ENCODE measurements around the gene CETP.
A peak's percentile ranks its signal among the peaks of the same experiment; 100 is the strongest.
"Not testable (repeated sequence)": the region's sequence is repeated elsewhere in the genome, so short reads cannot be mapped to it uniquely, and the experiment has no call there.

CETP gene

DNA sequence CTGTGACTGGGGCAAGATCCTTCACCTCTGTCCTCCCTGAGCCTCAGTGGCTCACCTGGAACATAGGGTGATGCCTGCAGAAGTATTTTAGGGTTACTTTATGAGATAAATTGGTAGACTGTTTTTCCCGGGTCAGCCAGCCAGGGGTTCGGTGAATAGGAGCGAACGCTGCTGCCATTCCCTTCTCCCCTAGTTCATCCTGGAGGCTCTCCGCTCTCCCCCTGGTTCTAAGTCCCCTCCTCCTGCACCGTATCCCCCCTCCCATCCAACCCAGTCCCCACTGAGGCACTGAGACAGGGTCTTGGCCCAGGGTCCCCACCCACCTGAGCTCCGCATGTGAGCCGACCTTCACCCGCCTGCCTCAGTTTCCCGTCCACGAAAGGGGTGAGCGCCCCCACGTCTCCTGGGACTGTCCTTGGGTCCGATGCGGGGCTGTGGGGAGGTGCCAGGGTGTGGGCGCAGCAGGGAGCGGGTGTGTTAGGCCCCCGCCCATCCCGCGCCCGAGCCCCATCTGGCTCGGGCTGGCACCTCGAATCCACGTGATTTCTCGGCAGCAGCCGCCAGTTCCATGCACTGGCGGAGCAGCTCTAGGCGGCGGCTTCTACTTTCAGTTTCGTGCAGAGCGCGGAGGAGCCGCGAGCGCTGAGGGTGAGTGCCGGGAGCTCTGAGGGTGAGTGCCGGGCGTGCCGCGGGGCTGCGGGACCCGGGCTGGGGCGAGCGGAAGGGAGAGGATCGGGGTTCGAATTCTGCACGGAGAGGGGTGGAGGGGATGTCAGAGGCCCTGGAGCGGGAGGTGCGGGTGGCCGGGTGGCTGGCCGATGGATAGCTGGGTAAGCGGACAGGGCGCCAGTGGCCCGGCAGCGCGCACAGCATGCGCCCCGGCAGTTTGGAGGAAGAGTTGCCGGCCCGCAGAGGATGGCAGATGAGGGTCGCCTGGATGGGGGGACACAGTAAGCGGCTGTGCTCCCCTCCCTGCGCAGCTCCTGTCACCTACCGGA is 27.5 kb downstream of the CETP start, which contains the start of gene NLRC5:
NLRC5 (plus strand) TSS at position 610 of the 998 bp plus-strand sequence. CDS start 31,156 bp downstream, outside the sequence.
- Mint-ChIP-seq H3K4me1 (ENCODE audit: low read depth) (peaks cover 68% of the 10 kb centered on the region), H3K27ac (peak within 1 kb of the TSS; percentile 97), H3K36me3 (ENCODE audit: low read depth) (peaks cover 57% of the 10 kb centered on the region), H3K4me3 (peak within 1 kb of the TSS; percentile 98), H3K27me3 (ENCODE audit: low read depth) (no peaks in the 10 kb centered on the region), H3K9me3 (no peaks in the 10 kb centered on the region)

DNA sequence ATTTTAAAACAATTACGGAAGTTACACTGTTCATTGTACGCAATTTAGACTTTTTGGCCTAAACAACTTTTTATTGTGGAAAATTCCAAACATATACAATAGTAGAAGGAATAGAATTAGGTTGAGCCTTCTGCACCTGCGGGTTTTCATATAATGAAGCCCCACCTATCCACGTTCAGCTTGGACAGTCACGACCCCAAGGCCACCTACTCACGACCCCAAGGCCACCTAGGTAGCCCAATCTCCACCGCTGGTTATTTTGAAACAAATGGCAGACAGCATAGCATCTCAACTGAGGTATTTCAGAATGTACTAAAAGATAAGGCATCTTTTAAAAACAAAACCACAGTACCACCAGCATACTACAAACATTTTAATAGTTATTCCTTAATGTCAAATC is 28.2 kb downstream of the CETP start:
- Mint-ChIP-seq H3K27me3 (ENCODE audit: low read depth) (no peaks in the 10 kb centered on the region), H3K4me3 (peak overlapping the region; percentile 98), H3K36me3 (ENCODE audit: low read depth) (peaks cover 56% of the 10 kb centered on the region), H3K4me1 (ENCODE audit: low read depth) (peaks cover 67% of the 10 kb centered on the region), H3K27ac (peak overlapping the region; percentile 97), H3K9me3 (no peaks in the 10 kb centered on the region)

- no peaks in the 10 kb centered on the region for H3K9me3 Mint-ChIP-seq
- H3K36me3 Mint-ChIP-seq (ENCODE audit: low read depth): peaks cover 58% of the 10 kb centered on the region
- H3K27me3 Mint-ChIP-seq (ENCODE audit: low read depth): no peaks in the 10 kb centered on the region
- H3K27ac Mint-ChIP-seq: peak overlapping the region; percentile 97
- H3K4me1 Mint-ChIP-seq (ENCODE audit: low read depth): peaks cover 64% of the 10 kb centered on the region
- peak overlapping the region; percentile 98 for H3K4me3 Mint-ChIP-seq
Observed at GRCh38 chr16:56990407-56991286, 28.9 kb downstream of the CETP start.

- Mint-ChIP-seq H3K27ac (peak overlapping the region; percentile 55), H3K4me3 (peak overlapping the region; percentile 32), H3K36me3 (ENCODE audit: low read depth) (peaks cover 66% of the 10 kb centered on the region), H3K4me1 (ENCODE audit: low read depth) (peaks cover 63% of the 10 kb centered on the region)
- H3K9me3 Mint-ChIP-seq; H3K27me3 Mint-ChIP-seq (ENCODE audit: low read depth): not testable (repeated sequence)
Observed at GRCh38 chr16:56992431-56992830, 30.7 kb downstream of the CETP start.

DNA sequence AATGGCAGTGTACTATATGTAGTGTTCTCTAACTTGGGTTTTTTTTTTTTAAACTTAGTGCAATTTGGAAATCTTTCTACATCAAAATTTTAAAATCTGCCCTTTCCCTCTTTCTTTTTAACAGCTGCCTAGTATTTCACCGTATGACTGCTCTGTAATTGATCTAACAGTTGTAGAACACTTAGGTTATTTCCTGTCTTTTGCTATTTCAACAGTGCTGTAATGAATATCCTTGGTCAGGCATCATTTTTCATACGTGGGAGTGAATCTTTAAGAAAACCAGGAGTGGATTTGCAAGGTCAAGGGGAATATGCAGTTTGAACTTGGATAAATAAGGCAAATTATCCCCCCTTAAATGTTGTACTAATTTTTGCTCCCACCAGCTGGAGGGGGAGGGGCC is 31.5 kb downstream of the CETP start:
- H3K9me3 Mint-ChIP-seq: no peaks in the 10 kb centered on the region
- H3K27me3 Mint-ChIP-seq (ENCODE audit: low read depth): no peaks in the 10 kb centered on the region
- peak overlapping the region; percentile 69 for H3K27ac Mint-ChIP-seq
- H3K4me3 Mint-ChIP-seq: peak overlapping the region; percentile 70
- H3K36me3 Mint-ChIP-seq (ENCODE audit: low read depth): peaks cover 62% of the 10 kb centered on the region
- peaks cover 62% of the 10 kb centered on the region for H3K4me1 Mint-ChIP-seq (ENCODE audit: low read depth)

DNA sequence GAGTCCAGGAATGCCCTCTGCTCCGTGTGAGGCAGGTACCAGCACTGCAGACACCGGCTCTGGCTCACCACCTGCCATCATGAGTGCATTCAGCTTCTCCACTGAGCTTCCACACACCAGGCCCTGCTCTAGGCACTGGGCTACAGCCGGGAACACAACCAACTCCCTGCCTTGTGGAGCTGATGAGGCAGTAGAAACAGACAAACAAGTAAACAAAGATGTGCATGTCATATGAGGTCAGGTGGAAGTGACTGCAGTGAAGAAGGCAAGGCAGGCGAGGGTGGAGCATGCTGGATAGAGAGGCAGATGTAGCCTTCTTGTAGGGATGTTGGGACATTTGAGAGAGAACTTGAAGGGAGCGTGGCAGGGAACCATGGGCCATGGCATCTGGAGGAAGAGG is 32.6 kb downstream of the CETP start:
- no peaks in the 10 kb centered on the region for H3K9me3 Mint-ChIP-seq
- H3K27me3 Mint-ChIP-seq (ENCODE audit: low read depth): no peaks in the 10 kb centered on the region
- peak overlapping the region; percentile 87 for H3K27ac Mint-ChIP-seq
- H3K4me1 Mint-ChIP-seq (ENCODE audit: low read depth): peaks cover 70% of the 10 kb centered on the region
- peaks cover 60% of the 10 kb centered on the region for H3K36me3 Mint-ChIP-seq (ENCODE audit: low read depth)
- peak overlapping the region; percentile 70 for H3K4me3 Mint-ChIP-seq

DNA sequence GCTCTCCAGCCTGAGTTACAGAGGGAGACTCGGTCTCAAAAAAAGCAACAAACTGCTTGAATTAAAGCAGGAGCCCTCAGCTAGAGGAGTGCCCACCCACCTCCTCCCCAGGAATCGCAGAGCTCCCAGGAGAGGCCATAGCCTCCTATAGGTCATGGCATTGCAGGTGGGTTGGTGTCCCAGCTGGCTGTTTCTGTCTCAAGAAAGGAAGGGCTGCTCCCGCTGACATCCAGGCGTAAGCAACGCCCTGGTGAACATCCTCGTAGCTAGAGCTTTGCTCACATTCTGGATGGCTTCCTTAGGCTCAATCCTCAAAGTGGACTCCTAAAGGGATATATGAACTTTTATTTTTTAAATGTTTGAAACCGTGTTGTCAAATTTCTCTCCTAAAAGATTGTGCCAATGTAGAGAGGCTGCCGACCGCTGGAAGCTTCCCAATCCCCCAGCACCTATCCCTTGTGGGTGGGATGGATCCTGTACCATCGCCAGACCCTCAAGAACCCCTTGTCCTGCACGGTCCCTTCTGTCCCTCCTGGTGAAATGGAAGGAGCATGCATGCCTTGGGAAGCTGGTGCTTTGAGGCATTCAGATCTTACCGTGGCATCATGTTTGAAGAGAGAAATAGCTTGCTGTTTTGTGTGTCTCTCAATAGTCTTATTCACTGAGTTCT is 33.5 kb downstream of the CETP start:
- Mint-ChIP-seq H3K9me3 (no peaks in the 10 kb centered on the region), H3K27me3 (ENCODE audit: low read depth) (no peaks in the 10 kb centered on the region), H3K4me1 (ENCODE audit: low read depth) (peaks cover 76% of the 10 kb centered on the region), H3K4me3 (peak overlapping the region; percentile 30), H3K36me3 (ENCODE audit: low read depth) (peaks cover 54% of the 10 kb centered on the region), H3K27ac (no peak overlapping the region)

DNA sequence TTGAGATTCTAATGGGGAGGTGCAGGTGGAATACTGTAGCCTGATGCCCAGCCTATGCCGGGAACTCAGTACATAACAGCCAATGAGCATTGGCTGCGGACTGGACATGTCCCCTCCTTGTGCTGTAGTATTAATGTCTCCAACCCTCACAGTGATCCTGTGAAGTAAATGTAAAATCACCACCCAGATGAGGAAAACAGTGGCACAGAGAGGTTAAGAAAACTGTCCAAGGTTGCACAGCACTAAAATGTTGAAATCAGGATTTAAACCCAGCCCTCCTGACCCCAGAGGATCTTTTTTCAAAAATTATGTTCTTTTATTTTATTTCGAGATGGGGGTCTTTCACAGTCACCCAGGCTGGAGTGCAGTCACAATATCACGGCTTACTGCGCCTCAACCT is 35.5 kb downstream of the CETP start:
- Mint-ChIP-seq H3K4me1 (ENCODE audit: low read depth) (peaks cover 73% of the 10 kb centered on the region), H3K4me3 (no peak overlapping the region), H3K27ac (peak overlapping the region; percentile 15), H3K36me3 (ENCODE audit: low read depth) (peaks cover 49% of the 10 kb centered on the region), H3K27me3 (ENCODE audit: low read depth) (no peaks in the 10 kb centered on the region), H3K9me3 (no peaks in the 10 kb centered on the region)

DNA sequence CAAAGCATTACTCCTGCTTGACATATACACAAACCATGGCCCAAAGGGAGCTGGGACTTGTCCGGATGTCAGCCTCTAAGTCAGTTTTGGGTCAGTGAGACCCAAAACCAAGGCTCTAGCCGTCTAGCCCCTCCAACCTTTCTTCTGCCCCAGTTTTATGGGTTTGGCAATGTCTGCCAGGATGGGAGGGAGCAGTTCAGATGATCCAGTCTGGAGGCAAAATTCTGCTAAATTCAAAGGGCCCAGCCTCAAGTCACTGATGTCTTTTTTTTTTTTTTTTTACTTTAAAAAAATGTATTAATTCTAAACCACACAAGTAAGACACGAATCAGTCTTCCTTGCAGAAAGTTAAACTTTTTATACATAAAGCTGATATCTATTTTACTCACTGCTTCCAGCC is 36.2 kb downstream of the CETP start:
- Mint-ChIP-seq H3K27ac (peak overlapping the region; percentile 52), H3K9me3 (no peaks in the 10 kb centered on the region), H3K36me3 (ENCODE audit: low read depth) (peaks cover 51% of the 10 kb centered on the region), H3K4me3 (no peak overlapping the region), H3K27me3 (ENCODE audit: low read depth) (no peaks in the 10 kb centered on the region), H3K4me1 (ENCODE audit: low read depth) (peaks cover 72% of the 10 kb centered on the region)

DNA sequence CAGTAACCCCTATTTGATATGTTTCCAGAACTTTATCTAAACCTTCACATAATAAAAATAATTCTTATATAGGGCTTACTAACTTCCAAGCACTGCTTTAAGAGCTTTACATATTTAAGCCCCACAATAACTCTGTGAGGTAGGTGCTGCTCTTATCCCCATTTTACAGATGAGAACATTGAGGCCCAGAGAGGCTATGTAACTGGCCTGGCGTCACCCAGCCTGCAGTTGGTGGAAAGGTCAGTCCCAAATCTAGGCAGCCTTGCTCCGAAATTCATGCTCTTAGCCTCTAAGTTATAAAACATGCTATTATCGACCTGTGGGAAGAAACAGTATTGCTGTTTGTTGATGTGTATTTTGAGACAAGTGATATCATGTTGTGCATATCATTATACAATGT is 36.6 kb downstream of the CETP start:
- Mint-ChIP-seq H3K4me1 (ENCODE audit: low read depth) (peaks cover 67% of the 10 kb centered on the region), H3K27ac (peak overlapping the region; percentile 52), H3K36me3 (ENCODE audit: low read depth) (peaks cover 50% of the 10 kb centered on the region), H3K4me3 (peak overlapping the region; percentile 23), H3K27me3 (ENCODE audit: low read depth) (no peaks in the 10 kb centered on the region), H3K9me3 (no peaks in the 10 kb centered on the region)

- Mint-ChIP-seq H3K27ac (peak overlapping the region; percentile 80), H3K4me1 (ENCODE audit: low read depth) (peaks cover 67% of the 10 kb centered on the region), H3K27me3 (ENCODE audit: low read depth) (no peaks in the 10 kb centered on the region), H3K36me3 (ENCODE audit: low read depth) (peaks cover 50% of the 10 kb centered on the region), H3K9me3 (no peaks in the 10 kb centered on the region), H3K4me3 (peak overlapping the region; percentile 51)
Observed at GRCh38 chr16:56998861-56999260, 37.1 kb downstream of the CETP start.

DNA sequence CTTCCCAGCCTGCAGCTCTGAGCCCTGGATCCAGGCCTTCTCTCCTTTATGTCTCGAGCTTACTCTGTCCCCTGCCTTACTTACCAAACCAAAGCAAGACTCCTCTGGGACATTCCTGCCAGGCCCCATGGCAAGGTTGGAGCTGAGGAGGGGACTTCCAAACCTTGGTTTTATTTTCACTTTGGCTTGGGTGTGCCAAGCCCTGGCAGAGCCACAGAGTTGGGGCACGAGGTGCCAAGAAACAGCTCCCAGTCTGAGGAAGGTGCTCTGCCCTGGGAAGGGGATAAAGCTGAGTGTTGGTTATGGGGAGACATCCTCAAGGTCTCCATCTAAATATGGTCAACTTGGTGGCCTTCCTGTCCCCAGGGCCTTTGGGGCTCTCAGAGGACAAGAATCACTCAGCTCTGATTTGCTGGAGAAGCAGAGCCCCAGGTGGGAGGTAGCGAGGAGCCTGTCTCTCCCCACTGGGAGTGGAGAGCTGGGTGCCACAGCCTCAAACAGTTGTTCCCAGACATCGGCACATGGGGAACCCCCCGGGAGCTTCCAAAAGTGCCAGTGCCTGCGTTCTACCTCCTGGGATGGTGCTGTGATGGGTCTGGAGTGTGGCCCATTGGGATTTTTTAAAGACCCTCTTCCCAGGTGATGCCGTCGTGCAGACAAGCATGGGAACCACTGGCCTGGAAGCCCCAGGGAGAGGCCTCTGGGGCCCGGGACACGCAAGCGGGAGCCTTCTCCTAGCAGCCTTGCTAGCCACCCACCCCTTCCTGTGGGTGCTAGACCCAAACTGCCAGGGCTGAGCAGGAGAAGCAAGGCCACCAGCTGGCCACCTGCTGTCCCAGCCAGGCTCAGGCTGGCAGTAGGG is 37.9 kb downstream of the CETP start:
- Mint-ChIP-seq H3K4me1 (ENCODE audit: low read depth) (peaks cover 65% of the 10 kb centered on the region), H3K27ac (peak overlapping the region; percentile 80), H3K27me3 (ENCODE audit: low read depth) (no peaks in the 10 kb centered on the region), H3K4me3 (peak overlapping the region; percentile 51), H3K9me3 (no peaks in the 10 kb centered on the region), H3K36me3 (ENCODE audit: low read depth) (peaks cover 51% of the 10 kb centered on the region)

GRCh38 chr16:57000271-57001025 is 38.7 kb downstream of the CETP start:
- peak overlapping the region; percentile 80 for H3K27ac Mint-ChIP-seq
- H3K9me3 Mint-ChIP-seq: no peaks in the 10 kb centered on the region
- H3K36me3 Mint-ChIP-seq (ENCODE audit: low read depth): peaks cover 57% of the 10 kb centered on the region
- no peaks in the 10 kb centered on the region for H3K27me3 Mint-ChIP-seq (ENCODE audit: low read depth)
- H3K4me3 Mint-ChIP-seq: peak overlapping the region; percentile 40
- peaks cover 66% of the 10 kb centered on the region for H3K4me1 Mint-ChIP-seq (ENCODE audit: low read depth)

Measured in T-helper 1 cell treated with Interleukin-12 subunit alpha and Interleukin-12 subunit beta and Interleukin-4 antibody, amounts not matched to agents 30 μg/mL and 1 μg/mL, for 36 hours (primary cell).